Measurements from ENCODE around the gene HSD11B1.

HSD11B1 gene

GRCh38 chr1:209767706-209768105, 63.1 kb downstream of the HSD11B1 start:
- TF ChIP-seq CTCF (IDR thresholded peaks at IDR 0.05; ENCODE audit: low read depth, low read length, missing control alignments), result no peak
- no peak for DNase-seq (ENCODE audit: low read depth)
- peak overlapping the region; percentile 61 for H3K4me3 ChIP-seq (ENCODE audit: low read depth, low read length)

DNA sequence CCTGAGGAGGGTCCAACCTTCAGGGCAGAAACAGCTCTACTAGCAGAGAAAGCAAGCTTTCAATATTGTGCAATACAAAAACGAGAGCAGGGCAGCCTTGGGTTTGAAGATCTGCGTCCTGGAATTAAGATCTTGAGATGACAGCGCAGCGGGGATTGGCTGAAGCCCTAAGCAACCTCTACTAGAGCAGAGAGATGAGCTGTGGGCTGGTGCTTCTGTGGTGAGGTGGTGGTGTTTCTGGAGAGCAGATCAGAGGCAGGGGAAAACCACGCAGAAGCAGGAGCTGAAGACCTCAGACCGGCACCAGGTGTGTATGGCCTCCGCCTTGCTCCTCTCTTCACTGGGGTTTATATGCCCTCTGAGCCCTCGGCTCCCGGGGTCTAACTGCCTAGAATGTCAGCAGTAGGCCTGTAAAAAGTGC, 63.7 kb downstream of the HSD11B1 start:
- peak; percentile 88 for DNase-seq (ENCODE audit: low read depth)
- H3K4me3 ChIP-seq (ENCODE audit: low read depth, low read length), result peak overlapping the region; percentile 61
- TF ChIP-seq CTCF (IDR thresholded peaks at IDR 0.05; ENCODE audit: low read depth, low read length, missing control alignments), result no peak

- DNase-seq (ENCODE audit: low read depth), result peak; percentile 77
- TF ChIP-seq CTCF (IDR thresholded peaks at IDR 0.05; ENCODE audit: low read depth, low read length, missing control alignments), result no peak
- peak overlapping the region; percentile 61 for H3K4me3 ChIP-seq (ENCODE audit: low read depth, low read length)
These were observed 64.7 kb downstream of the HSD11B1 start for GRCh38 chr1:209769171-209769904.

GRCh38 chr1:209769971-209770370, 65.3 kb downstream of the HSD11B1 start:
- H3K4me3 ChIP-seq (ENCODE audit: low read depth, low read length), result peak overlapping the region; percentile 61
- no peak for DNase-seq (ENCODE audit: low read depth)
- no peak for TF ChIP-seq CTCF (IDR thresholded peaks at IDR 0.05; ENCODE audit: low read depth, low read length, missing control alignments)

DNA sequence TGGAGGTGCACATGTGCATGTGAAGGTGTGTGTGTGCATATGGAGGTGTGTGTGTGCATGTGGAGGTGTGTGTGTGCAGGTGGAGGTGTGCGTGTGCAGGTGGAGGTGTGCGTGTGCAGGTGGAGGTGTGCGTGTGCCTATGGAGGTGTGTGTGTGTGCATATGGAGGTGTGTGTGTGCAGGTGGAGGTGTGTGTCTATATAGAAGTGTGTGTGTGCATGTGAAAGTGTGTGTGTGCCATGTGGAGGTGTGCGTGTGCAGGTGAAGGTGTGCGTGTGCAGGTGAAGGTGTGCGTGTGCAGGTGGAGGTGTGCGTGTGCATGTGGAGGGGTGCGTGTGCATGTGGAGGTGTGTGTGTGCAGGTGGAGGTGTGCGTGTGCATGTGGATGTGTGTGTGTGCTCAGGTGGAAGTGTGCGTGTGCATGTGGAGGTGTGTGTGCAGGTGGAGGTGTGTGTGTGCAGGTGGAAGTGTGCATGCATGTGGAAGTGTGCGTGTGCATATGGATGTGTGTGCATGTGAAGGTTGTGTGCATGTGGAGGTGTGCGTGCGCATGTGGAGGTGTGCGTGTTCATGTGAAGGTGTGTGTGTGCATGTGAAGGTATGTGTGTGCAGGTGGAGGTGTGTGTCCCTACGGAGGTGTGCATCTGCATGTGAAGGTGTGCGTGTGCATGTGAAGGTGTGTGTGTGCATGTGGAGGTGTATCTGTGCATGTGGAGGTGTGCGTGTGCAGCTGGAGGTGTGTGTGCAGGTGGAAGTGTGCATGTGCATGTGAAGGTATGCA, 66.2 kb downstream of the HSD11B1 start:
- no peak for DNase-seq (ENCODE audit: low read depth)
- no peak for TF ChIP-seq CTCF (IDR thresholded peaks at IDR 0.05; ENCODE audit: low read depth, low read length, missing control alignments)
- peak overlapping the region; percentile 61 for H3K4me3 ChIP-seq (ENCODE audit: low read depth, low read length)

GRCh38 chr1:209772126-209772525, 67.5 kb downstream of the HSD11B1 start:
- TF ChIP-seq CTCF (IDR thresholded peaks at IDR 0.05; ENCODE audit: low read depth, low read length, missing control alignments), result no peak
- no peak overlapping the region for H3K4me3 ChIP-seq (ENCODE audit: low read depth, low read length)
- DNase-seq (ENCODE audit: low read depth), result no peak
